GM19328 (cell line): ENCODE results near the gene SH3BP5L.

Source experiments
- ATAC-seq: cut with Tn5 transposase; IDR thresholded peaks from one replicate; pipeline ENCODE4 v1.9.1; 2021; ENCODE audit warnings: mild to moderate bottlenecking, moderate library complexity; ENCODE audit not compliant: unreplicated experiment

SH3BP5L gene

GRCh38 chr1:248825909-248826760 lies at the start of gene SH3BP5L:
SH3BP5L (minus strand) TSS chr1:248825915; CDS start chr1:248824935, 980 bp downstream.
- ATAC-seq: peak; percentile 85

GRCh38 chr1:248873993-248874533 lies 48.3 kb upstream of the SH3BP5L start:
- peak; percentile 44 for ATAC-seq

GRCh38 chr1:248873409-248873992 lies 47.8 kb upstream of the SH3BP5L start:
- ATAC-seq: peak; percentile 78

GRCh38 chr1:248872752-248873408 lies 47.2 kb upstream of the SH3BP5L start:
- ATAC-seq: peak; percentile 30

GRCh38 chr1:248871837-248872401 lies 46.2 kb upstream of the SH3BP5L start:
- no peak for ATAC-seq

GRCh38 chr1:248862998-248863881 lies 37.5 kb upstream of the SH3BP5L start:
- ATAC-seq: peak; percentile 62

- peak; percentile 4 for ATAC-seq
These were observed 36.9 kb upstream of the SH3BP5L start for GRCh38 chr1:248862695-248862997.

GRCh38 chr1:248861616-248862015 lies 35.9 kb upstream of the SH3BP5L start:
- no peak for ATAC-seq

- ATAC-seq: no peak
These were observed 34.3 kb upstream of the SH3BP5L start for GRCh38 chr1:248860007-248860406.

GRCh38 chr1:248858891-248859889 lies 33.5 kb upstream of the SH3BP5L start, which contains the start of gene ZNF692:
ZNF692 (minus strand) TSS chr1:248859085; CDS start chr1:248858309, 776 bp downstream.
- peak; percentile 76 for ATAC-seq

- peak; percentile 15 for ATAC-seq
These were observed 32.6 kb upstream of the SH3BP5L start for GRCh38 chr1:248858096-248858890.

- no peak for ATAC-seq
These were observed 32.0 kb upstream of the SH3BP5L start for GRCh38 chr1:248857749-248858095.

GRCh38 chr1:248857201-248857600 lies 31.5 kb upstream of the SH3BP5L start:
- no peak for ATAC-seq

GRCh38 chr1:248856176-248856575 lies 30.5 kb upstream of the SH3BP5L start:
- ATAC-seq: no peak

GRCh38 chr1:248855580-248855979 lies 29.9 kb upstream of the SH3BP5L start:
- no peak for ATAC-seq

GRCh38 chr1:248853663-248854375 lies 28.1 kb upstream of the SH3BP5L start:
- ATAC-seq: no peak
